ENCODE results near the gene OPTN. TPM values are rescaled to one million over a fixed set of nuclear protein-coding genes. Genes with fewer than 3 reads are reported as not detected.

Gene OPTN
- total and polyA plus RNA-seq, 10 of the 15 experiments (the other 5 are each of a cell fraction or from before 2014, with no cell fraction given): 15.2 to 42.4 (median 25.5) TPM

- TF ChIP-seq, protein P1, sequence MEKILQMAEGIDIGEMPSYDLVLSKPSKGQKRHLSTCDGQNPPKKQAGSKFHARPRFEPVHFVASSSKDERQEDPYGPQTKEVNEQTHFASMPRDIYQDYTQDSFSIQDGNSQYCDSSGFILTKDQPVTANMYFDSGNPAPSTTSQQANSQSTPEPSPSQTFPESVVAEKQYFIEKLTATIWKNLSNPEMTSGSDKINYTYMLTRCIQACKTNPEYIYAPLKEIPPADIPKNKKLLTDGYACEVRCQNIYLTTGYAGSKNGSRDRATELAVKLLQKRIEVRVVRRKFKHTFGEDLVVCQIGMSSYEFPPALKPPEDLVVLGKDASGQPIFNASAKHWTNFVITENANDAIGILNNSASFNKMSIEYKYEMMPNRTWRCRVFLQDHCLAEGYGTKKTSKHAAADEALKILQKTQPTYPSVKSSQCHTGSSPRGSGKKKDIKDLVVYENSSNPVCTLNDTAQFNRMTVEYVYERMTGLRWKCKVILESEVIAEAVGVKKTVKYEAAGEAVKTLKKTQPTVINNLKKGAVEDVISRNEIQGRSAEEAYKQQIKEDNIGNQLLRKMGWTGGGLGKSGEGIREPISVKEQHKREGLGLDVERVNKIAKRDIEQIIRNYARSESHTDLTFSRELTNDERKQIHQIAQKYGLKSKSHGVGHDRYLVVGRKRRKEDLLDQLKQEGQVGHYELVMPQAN (conservative IDR thresholded peaks at IDR 0.05): no peak
- TF ChIP-seq IKZF1 (conservative IDR thresholded peaks at IDR 0.05): no peak
- TF ChIP-seq, protein P2, sequence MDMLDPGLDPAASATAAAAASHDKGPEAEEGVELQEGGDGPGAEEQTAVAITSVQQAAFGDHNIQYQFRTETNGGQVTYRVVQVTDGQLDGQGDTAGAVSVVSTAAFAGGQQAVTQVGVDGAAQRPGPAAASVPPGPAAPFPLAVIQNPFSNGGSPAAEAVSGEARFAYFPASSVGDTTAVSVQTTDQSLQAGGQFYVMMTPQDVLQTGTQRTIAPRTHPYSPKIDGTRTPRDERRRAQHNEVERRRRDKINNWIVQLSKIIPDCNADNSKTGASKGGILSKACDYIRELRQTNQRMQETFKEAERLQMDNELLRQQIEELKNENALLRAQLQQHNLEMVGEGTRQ (IDR thresholded peaks at IDR 0.05; ENCODE audit: borderline replicate concordance, low read depth, low read length): no peak
- no peak for TF ChIP-seq DPF2 (IDR thresholded peaks at IDR 0.05)
- no peak for TF ChIP-seq TCF3 (IDR thresholded peaks at IDR 0.05; ENCODE audit: borderline replicate concordance, insufficient read depth, low read depth, low read length)
- no peak for TF ChIP-seq CREM (IDR thresholded peaks at IDR 0.05; ENCODE audit: low read depth)
- no peak for TF ChIP-seq GABPA (IDR thresholded peaks at IDR 0.05; ENCODE audit: low read depth)
- TF ChIP-seq NFYB (IDR thresholded peaks at IDR 0.05; ENCODE audit: insufficient read depth, low read depth, low read length): no peak
- no peak for TF ChIP-seq RBBP5 (conservative IDR thresholded peaks at IDR 0.05)
Measured at GRCh38 chr10:13121500-13121854, 21.5 kb downstream of the OPTN start (continued).

- FAIRE-seq (no peak), DNase-seq (ENCODE audit: low read depth, low spot score) (no peak), ATAC-seq (no peak)
- intact Hi-C loops (cut with micrococcal nuclease; ENCODE audit: unreplicated experiment): no loop called here
- Histone ChIP-seq H3K4me1 (ENCODE audit: control insufficient read depth, insufficient read depth, low read length) (no peaks in the 10 kb centered on the region), H2AFZ (ENCODE audit: control insufficient read depth, low read depth, low read length) (no peak overlapping the region), H3K27me3 (replicated peaks in 1 of 2; ENCODE audit: control insufficient read depth in 2 of 2, insufficient read depth in 2 of 2, low read length in 1 of 2) (no peaks in the 10 kb centered on the region), H3K4me3 (no peak overlapping the region), H4K20me1 (ENCODE audit: control insufficient read depth, insufficient read depth) (no peaks in the 10 kb centered on the region), H3K9ac (ENCODE audit: control insufficient read depth, insufficient read depth, low read length) (no peak overlapping the region), H3K36me3 (ENCODE audit: control insufficient read depth in 2 of 2, insufficient read depth in 2 of 2, low read length in 1 of 2) (peaks cover 2 to 21% of the 10 kb centered on the region in 2 experiments), H3K79me2 (ENCODE audit: control insufficient read depth, insufficient read depth, low read length) (no peaks in the 10 kb centered on the region), H3K9me3 (replicated peaks; ENCODE audit: control insufficient read depth, insufficient read depth, low read length) (no peaks in the 10 kb centered on the region), H3K4me2 (ENCODE audit: control insufficient read depth, insufficient read depth) (no peak overlapping the region), H3K27ac (ENCODE audit: control insufficient read depth, insufficient read depth) (no peak overlapping the region)
- in situ Hi-C loops (cut with MboI): no loop called here
- ChIA-PET RAD21 (ENCODE audit: unreplicated experiment) (no interaction called here), CTCF (no interaction called here), POLR2A (no interaction called here), SMC1A (ENCODE audit: uncharacterized antibody, unreplicated experiment) (no interaction called here)
- no TSS peak for BruUV-seq (replicated peaks)
- 91% methylated on average over 8 of the region's 8 CpGs for WGBS (ENCODE audit: insufficient coverage, insufficient replicate concordance, low lambda C conversion rate, missing lambda C conversion rate)
- TF ChIP-seq, protein P3, sequence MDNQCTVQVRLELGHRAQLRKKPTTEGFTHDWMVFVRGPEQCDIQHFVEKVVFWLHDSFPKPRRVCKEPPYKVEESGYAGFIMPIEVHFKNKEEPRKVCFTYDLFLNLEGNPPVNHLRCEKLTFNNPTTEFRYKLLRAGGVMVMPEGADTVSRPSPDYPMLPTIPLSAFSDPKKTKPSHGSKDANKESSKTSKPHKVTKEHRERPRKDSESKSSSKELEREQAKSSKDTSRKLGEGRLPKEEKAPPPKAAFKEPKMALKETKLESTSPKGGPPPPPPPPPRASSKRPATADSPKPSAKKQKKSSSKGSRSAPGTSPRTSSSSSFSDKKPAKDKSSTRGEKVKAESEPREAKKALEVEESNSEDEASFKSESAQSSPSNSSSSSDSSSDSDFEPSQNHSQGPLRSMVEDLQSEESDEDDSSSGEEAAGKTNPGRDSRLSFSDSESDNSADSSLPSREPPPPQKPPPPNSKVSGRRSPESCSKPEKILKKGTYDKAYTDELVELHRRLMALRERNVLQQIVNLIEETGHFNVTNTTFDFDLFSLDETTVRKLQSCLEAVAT (IDR thresholded peaks at IDR 0.05): no peak
- TF ChIP-seq FOS (IDR thresholded peaks at IDR 0.05; ENCODE audit: borderline replicate concordance, extremely low read depth, insufficient read length) (no peak), STAT3 (IDR thresholded peaks at IDR 0.05; ENCODE audit: low read depth, low read length) (no peak), WRNIP1 (IDR thresholded peaks at IDR 0.05; ENCODE audit: borderline replicate concordance, low read depth, low read length) (no peak), EP300 (IDR thresholded peaks at IDR 0.05; ENCODE audit: borderline replicate concordance in 1 of 2, control insufficient read depth in 1 of 2, low read depth in 2 of 2, low read length in 2 of 2) (no peak), RELA (IDR thresholded peaks at IDR 0.05; ENCODE audit: borderline replicate concordance, partially characterized antibody) (no peak), SMARCA5 (IDR thresholded peaks at IDR 0.05) (no peak)
- TF ChIP-seq, protein P4, sequence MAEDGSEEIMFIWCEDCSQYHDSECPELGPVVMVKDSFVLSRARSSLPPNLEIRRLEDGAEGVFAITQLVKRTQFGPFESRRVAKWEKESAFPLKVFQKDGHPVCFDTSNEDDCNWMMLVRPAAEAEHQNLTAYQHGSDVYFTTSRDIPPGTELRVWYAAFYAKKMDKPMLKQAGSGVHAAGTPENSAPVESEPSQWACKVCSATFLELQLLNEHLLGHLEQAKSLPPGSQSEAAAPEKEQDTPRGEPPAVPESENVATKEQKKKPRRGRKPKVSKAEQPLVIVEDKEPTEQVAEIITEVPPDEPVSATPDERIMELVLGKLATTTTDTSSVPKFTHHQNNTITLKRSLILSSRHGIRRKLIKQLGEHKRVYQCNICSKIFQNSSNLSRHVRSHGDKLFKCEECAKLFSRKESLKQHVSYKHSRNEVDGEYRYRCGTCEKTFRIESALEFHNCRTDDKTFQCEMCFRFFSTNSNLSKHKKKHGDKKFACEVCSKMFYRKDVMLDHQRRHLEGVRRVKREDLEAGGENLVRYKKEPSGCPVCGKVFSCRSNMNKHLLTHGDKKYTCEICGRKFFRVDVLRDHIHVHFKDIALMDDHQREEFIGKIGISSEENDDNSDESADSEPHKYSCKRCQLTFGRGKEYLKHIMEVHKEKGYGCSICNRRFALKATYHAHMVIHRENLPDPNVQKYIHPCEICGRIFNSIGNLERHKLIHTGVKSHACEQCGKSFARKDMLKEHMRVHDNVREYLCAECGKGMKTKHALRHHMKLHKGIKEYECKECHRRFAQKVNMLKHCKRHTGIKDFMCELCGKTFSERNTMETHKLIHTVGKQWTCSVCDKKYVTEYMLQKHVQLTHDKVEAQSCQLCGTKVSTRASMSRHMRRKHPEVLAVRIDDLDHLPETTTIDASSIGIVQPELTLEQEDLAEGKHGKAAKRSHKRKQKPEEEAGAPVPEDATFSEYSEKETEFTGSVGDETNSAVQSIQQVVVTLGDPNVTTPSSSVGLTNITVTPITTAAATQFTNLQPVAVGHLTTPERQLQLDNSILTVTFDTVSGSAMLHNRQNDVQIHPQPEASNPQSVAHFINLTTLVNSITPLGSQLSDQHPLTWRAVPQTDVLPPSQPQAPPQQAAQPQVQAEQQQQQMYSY (CRISPR knock-in tag; IDR thresholded peaks at IDR 0.05): no peak
Measured at GRCh38 chr10:13136651-13137050, 36.7 kb downstream of the OPTN start.
